Ureter (tissue), 1 donor: ENCODE measurements around the gene TMEM231. TPM values are rescaled to one million over a fixed set of nuclear protein-coding genes. Genes with fewer than 3 reads are reported as not detected.

Source experiments
- DNase-seq: peaks from one replicate; pipeline ENCODE4 v3.0.0-alpha.2; 2020; ENCODE audit warnings: low spot score
- total RNA-seq: library from RNA; stranded (reverse); gene quantifications from one replicate; pipeline ENCODE4 v1.2.4, GENCODE V29; 2023
- donor health status: DM: yes; HTN: yes; CAD: no.

Gene TMEM231
- total RNA-seq, 1 donor from 2014 or later: 18.3 TPM

- DNase-seq: no peak
Measured at GRCh38 chr16:75488322-75488721, 67.7 kb downstream of the TMEM231 start.

Other genes with a start within 250 kb of the TMEM231 start
- 60.2 TPM for gene CFDP1, start 122.7 kb downstream of the TMEM231 start, total RNA-seq
- gene TMEM170A, start 91.6 kb downstream of the TMEM231 start, total RNA-seq: 25.7 TPM
- 3.2 TPM for gene CHST6, start 60.8 kb downstream of the TMEM231 start, total RNA-seq
- gene CHST5, start 20.1 kb downstream of the TMEM231 start, total RNA-seq: 0.26 TPM
- 77.4 TPM for gene GABARAPL2, start 10.1 kb upstream of the TMEM231 start, total RNA-seq
- 87.1 TPM for gene ADAT1, start 67.0 kb upstream of the TMEM231 start, total RNA-seq
- gene KARS1, start 91.4 kb upstream of the TMEM231 start, total RNA-seq: 129 TPM
- 47.1 TPM for gene TERF2IP, start 91.5 kb upstream of the TMEM231 start, total RNA-seq
- gene CPHXL2, start 120.8 kb upstream of the TMEM231 start, total RNA-seq: not detected
- gene DUXB, start 145.2 kb upstream of the TMEM231 start, total RNA-seq: not detected
- gene CPHXL, start 170.2 kb upstream of the TMEM231 start, total RNA-seq: not detected